ENCODE data around the gene MEPCE.

- TF ChIP-seq EZH2 (IDR thresholded peaks at IDR 0.05; ENCODE audit: borderline replicate concordance, low read depth, low read length, poor library complexity, severe bottlenecking), result no peak
- TF ChIP-seq CTCF (conservative IDR thresholded peaks at IDR 0.05; ENCODE audit: low read depth, low read length), result peak; percentile 49
Measured at GRCh38 chr7:100400656-100401055, 29.0 kb upstream of the MEPCE start.
